NCI-H82 treated with DMSO at 0.1 percent for 48 hours (cell line): Measurements from ENCODE around the gene ZNF223.

Experiments used
- DNase-seq: peaks from one replicate; lab custom pipeline; 2025; ENCODE audit not compliant: unreplicated experiment; lab: John Stamatoyannopoulos, UW

Gene ZNF223

DNA sequence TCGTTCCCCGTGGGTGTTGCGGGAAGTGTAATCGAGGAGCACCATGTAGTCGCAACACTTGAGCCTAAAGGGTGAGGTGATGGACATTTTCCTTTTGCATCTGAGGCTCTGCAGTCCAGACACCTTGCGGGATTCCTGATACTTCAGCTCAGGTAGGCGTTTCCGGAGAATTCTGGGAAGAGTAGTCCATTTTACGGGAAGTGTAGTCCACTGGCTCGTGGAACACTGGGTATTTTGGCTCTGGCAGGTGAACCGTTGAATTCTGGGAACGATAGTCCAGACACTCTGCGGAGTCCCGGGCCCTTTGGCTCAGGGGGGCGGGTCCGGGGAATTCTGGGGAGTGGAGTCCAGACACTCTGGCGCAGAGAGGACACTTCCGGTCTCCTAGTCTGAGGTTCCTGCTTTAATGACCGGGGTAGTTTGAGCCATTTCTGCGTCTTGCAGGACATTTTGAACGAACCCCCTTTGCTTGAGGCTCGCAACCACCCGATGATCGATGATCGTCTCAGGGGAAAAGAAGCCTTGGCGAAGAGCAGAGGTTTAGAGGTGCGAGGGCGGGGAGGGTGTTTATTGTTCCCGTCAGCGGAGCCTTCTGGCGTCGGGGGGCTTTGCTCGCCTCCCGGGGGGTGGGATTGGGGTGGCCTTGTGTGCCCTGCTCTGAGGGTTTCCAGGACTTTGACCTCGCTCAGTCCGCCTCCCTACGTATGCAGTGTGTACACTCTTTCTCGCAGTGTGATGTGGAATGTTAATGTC is at the start of gene ZNF223:
ZNF223 (plus strand) TSS at position 387 of the 753 bp plus-strand sequence. CDS start 3,141 bp downstream, outside the sequence.
- DNase-seq: peak; percentile 63

DNA sequence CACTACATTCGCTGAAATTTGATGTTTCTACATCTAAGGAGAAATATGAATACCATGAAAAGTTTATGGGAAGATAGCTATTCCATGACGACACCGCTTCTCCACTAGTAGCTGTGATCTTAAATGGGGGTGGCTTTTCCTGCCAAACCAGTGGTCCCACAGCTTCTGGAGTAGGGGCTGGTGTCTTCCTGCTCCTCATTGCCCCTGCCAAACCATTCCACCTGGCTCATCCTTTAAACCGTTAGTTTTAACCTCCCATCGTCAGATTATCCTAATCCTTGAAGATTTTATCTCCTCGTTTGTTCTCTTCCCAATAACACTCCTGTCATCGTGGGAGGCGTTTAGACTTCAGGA is 49.6 kb upstream of the ZNF223 start:
- DNase-seq: no peak

DNA sequence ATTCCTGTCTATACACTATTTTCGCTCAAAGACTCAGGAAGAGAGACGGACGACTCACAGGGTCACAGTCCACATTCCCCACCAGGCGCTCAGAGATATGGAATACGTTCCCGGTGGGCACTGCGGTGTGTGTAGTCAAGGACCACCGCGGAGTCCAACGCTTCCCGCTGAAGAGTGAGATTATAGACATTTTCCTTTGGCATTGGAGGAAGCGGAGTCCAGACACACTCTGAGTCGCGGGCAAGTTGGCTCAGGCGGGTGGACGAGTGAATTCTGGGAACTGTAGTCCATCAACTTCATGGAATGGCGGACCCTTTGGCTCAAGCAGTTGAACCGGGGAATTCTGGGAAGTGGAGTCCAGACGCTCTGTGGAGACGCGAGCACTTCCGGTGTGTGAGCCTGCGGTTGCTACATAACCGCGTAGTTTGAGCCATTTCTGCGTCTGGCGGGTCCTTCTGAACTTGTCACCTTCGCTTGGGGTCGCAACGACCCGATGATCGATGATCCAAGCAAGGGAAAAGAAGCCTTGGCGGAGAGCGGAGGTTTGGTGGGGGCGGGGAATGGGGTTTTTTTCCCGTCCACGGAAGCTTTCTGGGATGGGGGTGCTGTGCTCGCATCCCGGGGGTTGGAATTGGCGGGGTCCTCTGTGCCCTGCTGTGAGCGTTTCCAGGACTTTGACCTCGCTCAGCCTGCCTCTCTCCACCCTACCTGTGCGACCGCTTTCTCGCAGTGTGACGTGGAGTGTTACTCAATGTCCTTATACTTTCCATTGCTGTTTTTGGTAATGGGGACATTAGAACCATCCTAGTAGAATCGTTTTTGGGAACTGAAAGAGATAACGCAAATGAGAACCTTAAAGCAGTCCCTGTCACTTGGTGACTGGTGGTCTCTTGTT is 49.0 kb upstream of the ZNF223 start, which contains the start of gene ZNF230:
ZNF230 (plus strand) TSS at position 392 of the 895 bp plus-strand sequence. CDS start 4,122 bp downstream, outside the sequence.
- DNase-seq: peak; percentile 92

DNA sequence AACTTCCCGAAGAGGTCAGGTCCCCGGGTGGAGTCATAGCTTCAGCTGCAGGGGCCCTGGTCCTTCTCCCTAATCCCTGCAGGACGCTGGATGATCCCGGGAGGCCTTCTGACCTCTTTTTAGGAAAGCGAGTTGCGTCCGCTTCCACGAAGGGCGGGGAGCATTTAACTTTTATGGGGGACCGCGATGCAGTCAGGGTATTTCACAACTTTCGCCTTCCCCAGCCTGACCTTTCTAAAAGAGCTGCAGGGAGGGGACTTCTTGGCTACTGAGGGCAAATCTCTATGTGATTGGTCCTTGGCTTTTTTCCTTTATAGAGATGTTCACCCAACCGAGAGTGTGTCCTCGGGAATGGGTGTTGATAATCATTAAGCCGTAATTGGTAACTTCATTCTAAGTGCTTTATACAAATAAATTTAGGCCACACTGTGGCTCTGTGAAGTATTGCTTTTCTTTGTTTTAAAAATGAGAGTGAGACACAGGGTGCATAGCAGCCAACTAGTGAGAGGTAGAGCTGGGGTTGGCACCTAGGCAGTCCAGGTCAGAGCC is 48.3 kb upstream of the ZNF223 start:
- DNase-seq: no peak

DNA sequence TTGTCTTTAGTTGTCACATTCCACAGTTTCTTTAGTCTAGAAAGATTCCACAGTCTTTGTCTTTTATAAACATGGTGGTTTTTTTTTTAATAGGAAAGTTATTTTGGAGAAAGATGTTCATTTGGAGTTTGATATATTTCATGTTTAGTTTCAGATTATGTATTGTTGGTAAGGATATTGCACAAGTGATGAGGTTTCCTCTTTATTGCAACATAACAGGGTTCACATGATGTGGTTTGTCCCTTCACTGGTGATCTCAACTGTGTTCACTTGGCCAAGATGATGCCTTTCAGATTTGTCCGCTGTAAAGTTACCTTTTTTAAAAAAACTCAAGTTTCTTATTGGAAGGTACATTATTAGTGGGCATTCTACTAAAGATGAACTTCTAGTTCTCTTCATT is 45.9 kb upstream of the ZNF223 start:
- DNase-seq: no peak

DNA sequence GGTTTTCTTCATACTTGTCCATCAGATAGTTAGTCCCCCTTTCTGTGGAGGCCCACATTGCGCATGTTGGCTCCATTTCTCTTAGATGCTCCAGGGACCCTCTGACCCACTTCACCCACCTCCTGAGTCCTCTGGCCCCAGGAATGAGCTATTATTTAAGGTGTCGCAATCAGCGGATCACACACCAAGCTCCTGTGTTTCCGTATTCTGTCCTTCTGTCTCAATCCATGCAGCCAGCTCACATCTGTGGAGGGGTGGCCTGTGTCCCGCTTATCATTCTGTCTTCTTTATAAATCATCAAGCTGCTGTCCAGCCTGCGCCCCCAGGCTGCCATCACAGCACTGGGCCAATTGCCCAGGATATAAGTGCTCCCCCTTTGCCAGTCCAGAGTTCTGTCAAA is 44.4 kb upstream of the ZNF223 start:
- no peak for DNase-seq

DNA sequence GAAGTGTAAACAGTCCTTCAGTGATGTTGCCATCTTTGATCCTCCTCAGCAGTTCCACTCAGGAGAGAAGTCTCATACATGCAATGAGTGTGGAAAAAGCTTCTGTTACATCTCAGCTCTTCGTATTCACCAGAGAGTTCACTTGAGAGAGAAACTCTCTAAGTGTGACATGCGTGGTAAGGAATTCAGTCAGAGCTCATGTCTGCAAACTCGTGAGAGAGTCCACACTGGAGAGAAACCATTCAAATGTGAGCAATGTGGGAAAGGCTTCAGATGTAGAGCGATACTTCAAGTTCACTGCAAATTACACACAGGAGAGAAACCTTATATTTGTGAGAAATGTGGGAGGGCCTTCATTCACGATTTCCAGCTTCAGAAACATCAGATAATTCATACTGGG is 41.4 kb upstream of the ZNF223 start:
- no peak for DNase-seq

DNA sequence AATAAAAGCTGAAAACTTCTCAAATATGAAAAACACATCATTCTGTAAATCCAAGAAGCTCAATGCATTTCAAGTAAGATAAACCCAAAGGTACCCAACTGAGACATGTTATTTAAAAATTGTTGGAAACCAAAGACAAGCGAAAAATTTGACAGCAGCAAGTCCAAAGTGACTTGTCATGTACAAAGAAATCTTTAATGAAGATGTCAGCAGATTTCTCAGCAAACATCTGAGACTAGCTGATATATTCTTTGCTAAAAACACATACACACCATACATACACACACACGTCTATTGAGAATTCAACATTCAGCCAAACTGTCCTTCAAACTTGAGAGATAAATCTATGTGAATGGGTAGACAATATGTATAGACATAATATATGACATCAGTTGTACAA is 32.3 kb upstream of the ZNF223 start:
- DNase-seq: no peak

DNA sequence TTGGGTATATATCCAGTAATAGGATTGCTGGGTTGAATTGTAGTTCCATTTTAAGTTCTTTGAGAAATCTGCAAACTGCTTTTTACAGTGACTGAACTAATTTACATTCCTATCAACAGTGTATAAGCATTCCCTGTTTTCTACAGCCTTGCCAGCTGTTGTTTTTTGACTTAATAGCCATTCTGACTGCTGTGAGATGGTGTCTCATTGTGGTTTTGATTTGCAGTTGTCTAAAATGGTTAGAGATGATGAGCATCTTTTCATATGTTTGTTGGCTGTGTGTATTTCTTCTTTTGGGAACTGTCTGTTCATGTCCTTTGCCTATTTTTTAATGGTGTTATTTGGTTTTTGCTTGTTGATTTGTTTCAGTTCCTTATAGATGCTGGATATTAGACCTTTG is 30.6 kb upstream of the ZNF223 start:
- no peak for DNase-seq

DNA sequence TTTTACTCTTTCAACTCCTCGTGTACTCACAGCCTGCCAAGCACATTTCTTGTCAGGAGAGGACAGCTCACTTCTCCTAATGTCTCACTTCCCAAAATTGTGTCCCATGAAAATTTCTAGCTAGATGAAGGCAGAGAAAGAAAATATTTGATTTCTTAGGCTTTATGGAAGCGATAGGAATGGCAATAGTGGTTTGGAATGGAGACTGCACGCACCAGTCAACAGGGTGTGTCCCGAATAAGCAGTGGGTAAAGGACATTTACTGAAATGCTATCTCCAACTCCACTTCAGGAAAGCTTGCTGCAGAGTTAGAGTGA is 27.0 kb upstream of the ZNF223 start:
- no peak for DNase-seq

DNA sequence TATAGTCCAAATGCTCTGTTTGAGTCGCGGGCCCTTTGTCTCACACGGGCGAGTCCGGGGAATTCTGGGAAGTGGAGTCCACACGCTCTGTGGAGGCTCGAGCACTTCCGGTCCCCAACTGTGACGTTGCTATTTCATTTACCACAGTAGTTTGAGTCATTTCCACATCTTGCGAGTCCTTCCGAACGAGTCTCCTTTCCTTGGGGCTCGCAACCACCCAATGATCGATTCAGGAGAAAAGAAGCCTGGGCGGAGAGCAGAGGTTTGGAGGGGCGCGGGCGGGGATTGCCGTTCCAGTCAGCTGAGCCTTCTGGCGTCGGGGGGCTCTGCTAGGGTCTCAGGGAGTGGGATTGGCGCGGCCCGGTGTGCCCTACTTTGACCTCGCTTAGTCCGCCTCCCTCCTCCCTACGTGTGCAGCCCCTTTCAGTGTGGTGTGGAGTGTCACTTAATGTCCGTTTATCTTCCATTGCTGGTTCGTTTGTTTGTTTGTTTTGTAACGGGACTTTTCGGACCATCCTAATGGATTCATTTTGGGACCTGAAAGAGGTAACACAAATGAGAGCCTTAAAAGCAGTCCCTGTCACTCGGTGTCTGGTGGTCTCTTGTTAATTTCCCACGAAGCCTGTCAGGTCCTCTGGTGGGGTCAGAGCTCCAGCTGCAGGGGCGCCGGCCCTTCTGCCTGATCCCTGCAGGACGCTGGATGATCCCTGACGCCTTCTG is 26.5 kb upstream of the ZNF223 start, which contains the start of gene ZNF222:
ZNF222 (plus strand) TSS at position 163 of the 720 bp plus-strand sequence; CDS start at position 221, 58 bp downstream.
- DNase-seq: peak; percentile 29

DNA sequence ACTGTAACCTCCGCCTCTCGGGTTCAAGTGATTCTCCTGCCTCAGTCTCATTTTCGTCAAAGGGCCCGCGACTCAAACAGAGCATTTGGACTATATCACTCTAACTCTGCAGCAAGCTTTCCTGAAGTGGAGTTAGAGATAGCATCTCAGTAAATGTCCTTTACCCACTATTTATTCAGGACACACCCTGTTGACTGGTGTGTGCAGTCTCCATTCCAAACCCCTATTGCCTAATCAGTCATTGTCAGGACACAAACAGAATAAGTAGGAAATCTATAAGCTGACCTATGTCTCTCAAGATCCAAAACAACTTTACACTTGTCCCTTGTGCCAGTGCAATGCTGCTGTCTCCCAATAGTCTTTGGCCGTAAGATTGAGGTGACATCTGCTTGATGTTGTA is 25.2 kb upstream of the ZNF223 start:
- no peak for DNase-seq

DNA sequence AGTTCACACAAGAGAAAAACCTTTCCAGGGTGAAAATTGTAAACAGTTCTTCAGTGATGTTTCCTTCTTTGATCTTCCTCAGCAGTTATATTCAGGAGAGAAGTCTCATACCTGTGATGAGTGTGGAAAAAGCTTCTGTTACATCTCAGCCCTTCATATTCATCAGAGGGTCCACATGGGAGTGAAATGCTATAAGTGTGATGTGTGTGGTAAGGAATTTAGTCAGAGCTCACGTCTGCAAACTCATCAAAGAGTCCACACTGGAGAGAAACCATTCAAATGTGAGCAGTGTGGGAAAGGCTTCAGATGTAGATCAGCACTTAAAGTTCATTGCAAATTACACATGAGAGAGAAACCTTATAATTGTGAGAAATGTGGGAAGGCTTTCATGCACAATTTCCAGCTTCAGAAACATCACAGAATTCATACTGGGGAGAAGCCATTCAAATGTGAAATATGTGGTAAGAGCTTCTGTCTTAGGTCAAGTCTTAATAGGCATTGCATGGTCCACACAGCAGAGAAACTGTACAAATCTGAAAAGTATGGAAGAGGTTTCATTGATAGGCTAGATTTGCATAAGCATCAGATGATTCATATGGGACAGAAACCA is 19.7 kb upstream of the ZNF223 start:
- DNase-seq: no peak

DNA sequence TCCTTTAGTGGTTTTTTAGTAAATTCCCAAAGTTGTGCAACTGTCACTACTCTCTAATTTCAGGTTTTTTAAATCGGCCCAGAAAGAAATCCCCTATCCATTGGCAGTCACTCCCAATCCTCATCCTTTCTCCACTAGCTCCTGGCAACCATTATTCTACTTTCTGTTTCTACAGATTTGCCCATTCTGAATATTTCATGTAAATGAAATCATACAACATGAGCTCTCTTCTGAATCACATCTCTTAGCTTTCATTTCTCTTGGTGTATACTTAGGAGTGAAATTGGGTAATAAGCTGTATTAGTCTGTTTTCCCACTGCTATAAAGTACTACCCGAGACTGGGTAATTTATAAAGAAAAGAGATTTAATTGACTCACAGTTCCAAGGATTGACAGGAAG is 9.7 kb upstream of the ZNF223 start:
- DNase-seq: no peak

DNA sequence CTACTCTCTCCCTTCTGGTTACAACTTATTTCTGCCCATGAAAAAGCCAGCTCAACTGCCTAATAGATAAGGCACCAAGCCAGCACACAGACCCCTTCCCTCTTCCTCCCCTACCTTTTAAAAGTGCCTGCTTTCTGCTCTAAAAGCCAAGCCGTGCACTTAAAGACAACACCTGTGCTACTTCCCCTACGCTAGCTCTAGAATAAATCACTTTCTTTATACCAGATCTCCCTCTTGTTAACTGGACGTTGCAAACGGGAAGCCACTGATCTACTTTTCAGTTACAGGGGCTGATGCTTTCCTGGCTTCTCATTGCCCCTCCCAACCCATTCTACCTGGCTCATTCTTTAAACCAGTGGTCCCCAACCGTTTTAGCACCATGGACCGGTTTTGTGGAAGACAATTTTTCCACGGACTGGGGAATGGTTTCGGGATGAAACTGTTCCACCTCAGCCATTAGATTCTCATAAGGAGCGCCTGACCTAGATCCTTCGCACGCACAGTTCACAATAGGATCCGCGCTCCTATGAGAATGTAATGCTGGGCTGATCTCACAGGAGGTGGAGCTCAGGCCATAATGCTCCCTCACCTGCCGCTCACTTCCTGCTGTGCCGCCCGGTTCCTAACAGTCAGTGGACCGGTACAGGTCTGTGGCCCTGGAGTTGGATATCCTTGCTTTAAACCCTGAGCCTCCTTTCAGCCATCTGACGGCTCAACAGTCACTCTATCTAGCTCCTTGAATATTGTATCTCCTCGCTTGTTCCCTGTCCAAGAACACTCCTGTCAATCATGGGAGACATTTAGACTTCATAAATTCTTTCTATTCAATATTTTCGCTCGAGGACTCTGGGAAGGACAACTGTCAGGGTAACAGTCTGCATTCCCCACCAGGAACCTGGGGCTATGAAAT is 841 bp upstream of the ZNF223 start:
- no peak for DNase-seq

DNA sequence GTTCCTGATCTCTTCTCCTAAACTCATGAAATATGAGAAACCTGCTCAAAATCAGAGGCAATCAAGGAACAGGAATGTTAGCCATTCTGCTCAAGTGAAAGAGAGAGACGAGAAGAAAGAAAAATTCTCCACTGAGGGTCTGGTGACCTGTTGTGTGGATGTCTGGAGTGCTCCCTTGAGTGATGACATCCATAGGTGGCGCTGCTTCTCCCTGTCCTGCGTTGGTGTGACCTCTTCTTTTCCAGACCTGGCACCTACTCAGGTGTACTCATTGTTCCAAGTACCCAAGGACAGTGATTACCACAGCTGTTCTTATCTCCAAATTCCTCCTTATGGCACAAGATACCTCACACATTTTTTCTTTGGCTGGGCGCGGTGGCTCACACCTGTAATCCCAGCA is 4.0 kb downstream of the ZNF223 start:
- DNase-seq: no peak

DNA sequence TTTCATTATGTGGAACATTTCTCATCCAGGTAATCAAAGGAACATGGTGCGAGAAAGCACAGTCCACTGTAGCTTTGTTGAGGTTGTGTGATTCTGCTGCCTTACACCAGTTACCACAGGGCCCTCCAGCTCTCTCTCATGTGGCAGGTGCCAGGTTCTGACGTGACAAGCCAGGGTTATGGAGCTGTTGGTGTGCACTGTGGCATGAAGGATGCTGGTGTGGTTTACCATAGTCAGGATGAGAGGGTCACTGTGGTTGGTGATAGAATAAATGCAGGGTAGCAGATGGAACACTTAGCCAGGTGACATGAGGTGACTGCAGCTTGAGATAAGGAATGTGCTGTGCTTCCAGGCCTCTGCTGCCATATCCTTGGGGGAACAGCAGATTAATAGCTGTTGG is 7.4 kb downstream of the ZNF223 start:
- DNase-seq: no peak

DNA sequence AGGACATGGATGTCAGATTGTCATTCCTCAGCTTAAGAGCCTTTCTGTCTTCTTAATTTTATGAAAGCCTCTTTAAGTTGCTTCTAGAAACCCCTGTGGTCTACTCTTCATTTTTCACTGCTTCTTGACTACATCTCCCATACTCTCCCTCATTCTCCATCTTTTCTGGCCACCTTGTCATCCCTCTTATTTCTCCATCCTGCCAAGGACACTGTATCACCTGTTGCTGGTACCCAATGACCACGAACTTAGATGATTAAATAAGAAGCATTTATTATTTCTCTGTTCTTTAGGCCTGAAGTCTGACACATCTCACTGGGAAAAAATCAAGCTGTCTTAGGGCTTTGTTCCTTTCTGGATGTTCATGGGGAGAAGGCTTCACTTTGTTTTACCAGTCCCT is 9.2 kb downstream of the ZNF223 start:
- DNase-seq: no peak

DNA sequence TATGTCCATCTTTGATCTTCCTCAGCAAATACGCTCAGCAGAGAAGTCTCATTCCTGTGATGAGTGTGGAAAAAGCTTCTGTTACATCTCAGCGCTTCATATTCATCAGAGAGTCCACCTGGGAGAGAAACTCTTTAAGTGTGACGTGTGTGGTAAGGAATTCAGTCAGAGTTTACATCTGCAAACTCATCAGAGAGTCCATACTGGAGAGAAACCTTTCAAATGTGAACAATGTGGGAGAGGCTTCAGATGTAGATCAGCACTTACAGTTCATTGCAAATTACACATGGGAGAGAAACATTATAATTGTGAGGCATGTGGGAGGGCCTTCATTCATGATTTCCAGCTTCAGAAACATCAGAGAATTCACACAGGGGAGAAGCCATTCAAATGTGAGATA is 14.5 kb downstream of the ZNF223 start:
- no peak for DNase-seq

DNA sequence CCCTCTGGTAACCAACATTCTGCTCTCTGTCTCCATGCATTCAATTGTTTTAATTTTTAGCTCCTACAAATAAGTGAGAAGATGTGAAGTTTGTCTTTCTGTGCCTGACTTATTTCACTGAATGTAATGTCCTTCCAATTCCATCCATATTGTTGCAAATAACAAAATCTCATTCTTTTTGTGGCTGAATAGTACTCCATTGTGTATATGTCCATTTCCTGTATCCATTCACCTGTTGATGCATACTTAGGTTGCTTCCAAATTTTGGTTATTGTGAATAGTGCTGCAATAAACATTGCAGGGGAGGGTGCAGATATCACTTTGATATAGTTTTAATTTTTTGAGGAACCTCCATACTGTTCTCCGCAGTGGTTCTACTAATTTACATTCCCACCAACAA is 17.6 kb downstream of the ZNF223 start:
- DNase-seq: no peak
